MG63 (cell line): ENCODE data around the gene ZNF26. TPM values are rescaled to one million over a fixed set of nuclear protein-coding genes. Genes with fewer than 3 reads are reported as not detected.
A peak's percentile ranks its signal among the peaks of the same experiment; 100 is the strongest.
"Not testable (repeated sequence)": the region's sequence is repeated elsewhere in the genome, so short reads cannot be mapped to it uniquely, and the experiment has no call there.

Source experiments
- DNase-seq: peaks from one replicate; pipeline ENCODE4 v3.0.0-alpha.2; 2020
- H3K27me3 ChIP-seq: fragments of 250-450 bp; sonication (Bioruptor Pico); 2 replicates; pipeline ENCODE4 v1.5.1; 2020; ENCODE audit warnings: mild to moderate bottlenecking, moderate library complexity
- H3K36me3 ChIP-seq: fragments of 250-450 bp; sonication (Bioruptor Pico); 2 replicates; pipeline ENCODE4 v1.5.1; 2020; ENCODE audit warnings: mild to moderate bottlenecking, moderate library complexity
- H3K4me3 ChIP-seq: fragments of 250-450 bp; sonication (Bioruptor Pico); 2 replicates; pipeline ENCODE4 v1.5.1; 2020; ENCODE audit warnings: mild to moderate bottlenecking, moderate library complexity
- H3K9me3 ChIP-seq: fragments of 250-450 bp; sonication (Bioruptor Pico); 2 replicates; pipeline ENCODE4 v1.5.1; 2020; ENCODE audit warnings: mild to moderate bottlenecking, moderate library complexity
- total RNA-seq: library from RNA; depleted of rRNA; stranded (reverse); fragments of >200 nt; shearing (Covaris generic); gene quantifications from 2 replicates; pipeline ENCODE4 v1.2.3, GENCODE V29; 2014; ENCODE audit warnings: low replicate concordance; rRNA removed

Gene ZNF26, protein sequence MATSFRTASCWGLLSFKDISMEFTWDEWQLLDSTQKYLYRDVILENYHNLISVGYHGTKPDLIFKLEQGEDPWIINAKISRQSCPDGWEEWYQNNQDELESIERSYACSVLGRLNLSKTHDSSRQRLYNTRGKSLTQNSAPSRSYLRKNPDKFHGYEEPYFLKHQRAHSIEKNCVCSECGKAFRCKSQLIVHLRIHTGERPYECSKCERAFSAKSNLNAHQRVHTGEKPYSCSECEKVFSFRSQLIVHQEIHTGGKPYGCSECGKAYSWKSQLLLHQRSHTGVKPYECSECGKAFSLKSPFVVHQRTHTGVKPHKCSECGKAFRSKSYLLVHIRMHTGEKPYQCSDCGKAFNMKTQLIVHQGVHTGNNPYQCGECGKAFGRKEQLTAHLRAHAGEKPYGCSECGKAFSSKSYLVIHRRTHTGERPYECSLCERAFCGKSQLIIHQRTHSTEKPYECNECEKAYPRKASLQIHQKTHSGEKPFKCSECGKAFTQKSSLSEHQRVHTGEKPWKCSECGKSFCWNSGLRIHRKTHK
- 10.5 and 10.9 TPM in 2 replicates for total RNA-seq

DNA sequence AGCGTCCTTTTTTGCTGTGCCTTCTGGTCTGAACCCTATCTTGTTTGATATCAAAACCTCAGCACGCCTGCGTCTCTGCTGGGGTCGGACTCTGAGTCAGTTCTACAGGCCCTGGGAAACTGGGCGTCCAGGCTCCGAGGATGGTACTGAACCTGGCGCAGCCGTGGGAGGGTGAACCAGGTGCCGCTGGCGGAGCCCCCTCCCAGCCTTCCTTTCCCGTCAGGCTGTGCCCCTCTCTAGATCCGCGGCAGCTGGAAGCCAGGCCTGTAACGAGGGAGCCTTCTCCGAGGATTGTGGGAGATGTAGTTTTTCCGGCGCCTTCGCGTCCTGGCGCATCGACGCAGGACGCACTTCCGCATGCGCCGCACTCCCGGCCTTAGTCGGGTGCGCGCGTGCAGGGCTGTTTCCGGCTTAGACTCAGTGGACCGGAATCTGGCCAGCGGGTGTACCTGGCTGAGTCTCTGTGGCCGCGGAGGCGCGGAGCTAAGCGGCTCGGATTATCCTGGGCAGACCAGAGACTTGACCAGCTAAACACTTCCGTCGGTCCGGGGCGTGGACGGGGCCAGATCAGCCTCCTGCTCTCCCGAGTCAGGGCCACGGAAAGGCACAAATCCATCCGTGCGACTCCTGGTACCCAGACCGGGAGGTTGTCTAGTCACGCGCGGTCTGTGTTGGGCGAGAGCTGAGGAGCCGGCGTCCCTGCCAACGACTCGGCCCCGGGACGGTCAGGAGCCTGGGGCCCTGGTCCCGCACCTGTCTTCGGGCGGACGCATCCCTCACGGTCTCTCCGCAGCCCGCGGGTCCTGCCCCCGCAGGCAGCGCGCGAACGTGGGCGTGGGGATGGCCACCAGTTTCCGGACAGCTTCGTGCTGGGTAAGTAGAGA lies at the start of gene ZNF26:
Gene ZNF26, plus strand, starts transcription at position 367 of the 884 bp plus-strand sequence. Its CDS starts 474 bp downstream, at position 841.
- DNase-seq: peak; percentile 92
- Histone ChIP-seq H3K27me3 (no peaks in the 10 kb centered on the region), H3K36me3 (peaks cover 24% of the 10 kb centered on the region), H3K4me3 (peak within 1 kb of the TSS; percentile 70), H3K9me3 (peaks cover 19% of the 10 kb centered on the region)

DNA sequence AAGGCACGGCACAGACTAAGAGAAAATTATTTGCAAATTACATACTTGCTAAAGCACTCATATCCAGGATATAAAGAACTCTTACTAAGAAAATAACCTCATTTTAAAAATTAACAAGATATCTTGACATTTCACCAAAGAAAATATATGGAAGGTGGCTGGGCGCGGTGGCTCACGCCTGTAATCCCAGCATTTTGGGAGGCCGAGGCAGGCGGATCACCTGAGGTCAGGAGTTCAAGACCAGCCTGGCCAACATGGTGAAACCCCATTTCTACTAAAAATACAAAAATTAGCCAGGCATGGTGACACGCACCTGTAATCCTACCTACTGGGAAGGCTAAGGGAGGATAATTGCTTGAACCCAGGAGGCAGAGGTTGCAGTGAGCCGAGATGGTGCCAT lies 49.2 kb upstream of the ZNF26 start:
- not testable (repeated sequence) for DNase-seq, H3K27me3 ChIP-seq, H3K4me3 ChIP-seq
- Histone ChIP-seq H3K9me3 (peaks cover 36% of the 10 kb centered on the region), H3K36me3 (peaks cover 18% of the 10 kb centered on the region)

GRCh38 chr12:132937476-132937875 lies 48.7 kb upstream of the ZNF26 start:
- H3K9me3 ChIP-seq: peaks cover 34% of the 10 kb centered on the region
- H3K27me3 ChIP-seq: no peaks in the 10 kb centered on the region
- H3K36me3 ChIP-seq: peaks cover 21% of the 10 kb centered on the region
- DNase-seq: no peak
- H3K4me3 ChIP-seq: no peak overlapping the region

DNA sequence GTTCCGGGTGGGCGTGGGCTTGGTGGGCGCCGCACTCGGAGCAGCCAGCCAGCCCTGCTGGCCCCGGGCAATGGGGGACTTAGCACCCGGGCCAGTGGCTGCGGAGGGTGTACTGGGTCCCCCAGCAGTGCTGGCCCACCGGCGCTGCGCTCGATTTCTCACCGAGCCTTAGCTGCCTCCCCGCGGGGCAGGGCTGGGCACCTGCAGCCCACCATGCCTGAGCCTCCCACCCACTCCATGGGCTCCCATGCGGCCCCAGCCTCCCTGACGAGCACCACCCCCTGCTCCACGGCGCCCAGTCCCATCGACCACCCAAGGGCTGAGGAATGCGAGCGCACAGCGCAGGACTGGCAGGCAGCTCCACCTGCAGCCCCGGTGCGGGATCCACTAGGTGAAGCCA lies 47.4 kb upstream of the ZNF26 start:
- not testable (repeated sequence) for H3K27me3 ChIP-seq, H3K4me3 ChIP-seq, DNase-seq
- peaks cover 25% of the 10 kb centered on the region for H3K36me3 ChIP-seq
- peaks cover 23% of the 10 kb centered on the region for H3K9me3 ChIP-seq

DNA sequence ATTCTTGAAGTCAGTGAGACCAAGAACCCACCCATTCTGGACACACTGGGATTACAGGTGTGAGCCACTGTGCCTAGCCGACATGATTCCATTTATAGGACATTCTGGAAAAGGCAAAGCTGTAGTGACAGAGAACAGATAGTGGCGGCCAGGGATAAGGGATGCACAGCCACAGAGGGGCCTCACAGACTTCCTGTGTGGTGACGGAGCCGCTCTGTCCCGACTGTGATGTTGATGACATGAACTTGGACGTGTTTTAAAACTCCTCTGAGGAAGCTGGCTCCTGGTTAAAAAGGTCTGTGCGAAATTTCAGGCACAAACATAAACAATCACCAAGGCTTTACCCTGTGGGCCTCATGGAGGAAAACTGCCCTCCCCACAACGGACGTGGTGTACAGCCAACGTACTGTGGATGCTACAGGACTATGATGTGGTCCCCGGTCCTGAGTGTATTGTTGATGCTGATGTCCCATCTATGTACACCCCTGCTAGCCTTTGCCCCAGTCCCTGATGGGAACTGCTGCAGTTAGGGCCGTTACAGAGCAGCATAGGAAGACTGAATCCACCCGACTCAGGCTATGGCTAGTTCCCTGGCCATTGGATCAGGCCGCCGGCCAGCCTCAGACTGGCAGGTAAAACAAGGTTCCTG lies 46.0 kb upstream of the ZNF26 start:
- Histone ChIP-seq H3K9me3 (peaks cover 16% of the 10 kb centered on the region), H3K36me3 (peaks cover 38% of the 10 kb centered on the region), H3K27me3 (no peaks in the 10 kb centered on the region), H3K4me3 (no peak overlapping the region)
- DNase-seq: no peak

DNA sequence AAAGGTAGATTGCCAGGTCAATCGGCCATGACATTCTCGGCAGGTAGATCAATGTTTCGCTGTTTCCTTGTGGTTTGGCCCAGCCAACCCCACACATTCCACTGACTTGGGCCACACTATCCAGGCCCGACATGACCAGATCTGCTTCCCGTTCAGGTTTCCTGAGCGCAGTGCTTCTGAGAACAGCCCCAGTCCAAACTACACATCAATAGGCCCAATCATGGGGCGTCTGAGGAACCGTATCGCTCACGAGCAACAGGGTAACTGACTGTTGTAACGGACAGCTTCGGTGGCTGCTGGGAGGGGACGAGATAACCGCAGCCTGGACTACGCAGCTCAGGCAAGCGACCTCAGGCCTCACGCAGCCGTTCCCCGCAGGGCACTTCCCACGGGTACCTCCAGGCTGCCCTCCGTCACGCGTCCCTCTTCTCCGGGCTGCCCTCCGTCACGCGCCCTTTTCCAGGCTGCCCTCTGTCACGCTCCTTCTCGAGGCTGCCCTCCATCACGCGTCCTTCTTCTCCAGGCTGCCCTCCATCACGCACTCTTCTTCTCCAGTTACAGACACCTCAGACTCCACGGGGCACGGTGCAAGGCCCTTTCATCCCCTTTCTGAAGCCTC lies 44.7 kb upstream of the ZNF26 start:
- H3K9me3 ChIP-seq: peaks cover 12% of the 10 kb centered on the region
- no peak overlapping the region for H3K4me3 ChIP-seq
- H3K36me3 ChIP-seq: peaks cover 46% of the 10 kb centered on the region
- no peaks in the 10 kb centered on the region for H3K27me3 ChIP-seq
- DNase-seq: no peak

- peaks cover 7% of the 10 kb centered on the region; the same call in 1 of the 2 replicates for H3K9me3 ChIP-seq
- H3K27me3 ChIP-seq: no peaks in the 10 kb centered on the region
- DNase-seq: no peak
- no peak overlapping the region for H3K4me3 ChIP-seq
- peaks cover 52% of the 10 kb centered on the region for H3K36me3 ChIP-seq
These were observed 43.6 kb upstream of the ZNF26 start for GRCh38 chr12:132942611-132943010.

DNA sequence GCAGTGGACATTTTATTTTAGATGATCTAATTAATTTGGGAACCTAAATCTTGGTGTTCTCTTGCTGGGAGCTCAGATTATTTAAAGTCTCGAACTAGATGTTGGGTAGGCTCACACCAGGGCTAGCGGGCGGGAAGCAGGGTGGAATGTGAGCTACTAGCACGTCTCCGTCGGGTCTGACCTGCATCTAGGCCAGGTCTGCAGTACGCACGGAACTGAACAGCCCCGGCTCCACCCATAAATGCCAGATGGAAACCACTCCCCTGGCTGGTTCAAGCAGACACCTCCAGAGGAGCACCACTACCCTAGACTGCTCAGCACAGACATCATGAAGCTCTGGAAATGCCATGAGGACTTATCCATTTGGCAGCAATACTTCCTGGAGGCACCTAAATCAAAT lies 40.4 kb upstream of the ZNF26 start:
- H3K27me3 ChIP-seq: no peaks in the 10 kb centered on the region
- H3K36me3 ChIP-seq: peaks cover 70% of the 10 kb centered on the region
- H3K4me3 ChIP-seq: no peak overlapping the region
- DNase-seq: no peak
- peaks cover 10% of the 10 kb centered on the region for H3K9me3 ChIP-seq

DNA sequence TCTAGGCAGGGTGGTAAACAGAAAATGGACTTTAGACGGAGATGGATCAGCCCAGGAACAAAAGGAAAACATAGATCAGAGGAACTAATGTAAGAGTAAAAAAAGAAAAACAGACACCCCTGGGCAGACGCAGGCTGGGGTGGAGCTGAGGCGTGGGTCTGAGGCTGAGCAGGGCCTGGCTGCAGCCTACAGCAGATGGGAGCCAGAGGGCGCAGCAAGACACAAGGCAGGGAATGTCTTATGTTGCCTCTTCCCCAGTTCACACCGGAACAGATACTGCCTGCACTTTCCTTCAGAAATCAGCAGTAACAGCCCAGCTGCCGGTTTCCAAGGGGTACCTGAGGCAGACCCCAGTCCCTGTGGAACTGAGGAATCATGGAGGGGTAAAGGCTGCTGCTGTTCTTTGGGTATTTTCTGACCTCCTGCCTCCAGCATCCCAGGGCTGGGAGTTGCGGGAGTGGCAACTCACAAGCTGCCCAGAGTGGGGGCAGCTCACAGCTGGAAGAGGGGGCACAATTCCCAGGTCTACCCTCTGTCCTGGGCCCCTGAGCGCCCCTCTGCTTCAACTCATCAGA lies 39.8 kb upstream of the ZNF26 start:
- H3K36me3 ChIP-seq: peaks cover 73% of the 10 kb centered on the region
- no peaks in the 10 kb centered on the region for H3K27me3 ChIP-seq
- H3K4me3 ChIP-seq: no peak overlapping the region
- no peak for DNase-seq
- H3K9me3 ChIP-seq: peaks cover 11% of the 10 kb centered on the region

DNA sequence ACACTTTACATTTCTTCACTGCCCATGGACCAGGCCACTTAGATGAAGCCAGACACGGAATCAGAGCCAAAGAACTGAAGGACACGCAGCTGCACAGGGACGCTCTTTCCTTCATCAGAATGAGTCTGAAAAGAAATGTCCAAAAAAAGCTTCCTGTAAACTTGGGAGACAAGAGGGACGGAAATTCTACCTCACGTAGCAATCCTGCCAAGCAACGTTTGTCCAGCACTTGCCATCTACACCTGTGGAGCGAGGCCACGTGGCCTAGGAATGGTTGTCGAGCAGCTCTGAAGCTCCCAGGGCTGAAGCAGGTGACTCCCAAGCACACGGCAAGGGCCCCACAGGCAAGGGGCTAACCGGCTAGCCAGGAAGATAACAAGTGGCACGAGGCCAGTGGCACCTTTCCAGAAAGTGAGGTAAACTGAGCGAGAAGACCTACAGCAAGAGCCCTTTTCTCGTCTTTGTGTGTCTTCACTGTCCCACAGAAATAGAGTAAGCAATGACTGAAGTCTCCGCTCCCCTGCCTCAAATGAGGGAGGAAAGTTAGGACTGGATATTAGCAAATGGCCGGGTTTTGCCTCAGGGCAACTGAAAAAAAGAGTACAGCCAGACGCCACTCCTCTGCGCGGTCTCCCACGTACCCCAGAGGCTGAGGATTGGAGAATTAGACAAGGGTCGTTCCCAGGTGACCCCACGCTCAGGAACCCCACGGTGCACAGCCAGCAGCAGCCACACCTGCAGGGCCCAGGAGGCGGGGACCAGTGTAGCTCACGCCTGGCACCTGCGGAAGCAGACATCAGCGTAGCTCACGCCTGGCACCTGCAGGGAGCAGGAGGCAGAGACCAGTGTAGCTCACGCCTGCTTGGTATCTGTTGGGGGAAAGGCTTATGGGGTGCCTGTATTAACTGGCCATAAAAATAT lies 37.8 kb upstream of the ZNF26 start:
- DNase-seq: no peak
- peaks cover 58% of the 10 kb centered on the region for H3K36me3 ChIP-seq
- no peaks in the 10 kb centered on the region for H3K27me3 ChIP-seq
- no peak overlapping the region for H3K4me3 ChIP-seq
- H3K9me3 ChIP-seq: peaks cover 21% of the 10 kb centered on the region

- no peaks in the 10 kb centered on the region for H3K27me3 ChIP-seq
- DNase-seq: no peak
- peaks cover 19% of the 10 kb centered on the region for H3K9me3 ChIP-seq
- H3K36me3 ChIP-seq: peaks cover 42% of the 10 kb centered on the region
- no peak overlapping the region for H3K4me3 ChIP-seq
These were observed 36.0 kb upstream of the ZNF26 start for GRCh38 chr12:132949936-132950837.

GRCh38 chr12:132950844-132951535 lies 35.2 kb upstream of the ZNF26 start:
- peaks cover 37% of the 10 kb centered on the region for H3K36me3 ChIP-seq
- H3K9me3 ChIP-seq: peaks cover 19% of the 10 kb centered on the region
- H3K4me3 ChIP-seq: no peak overlapping the region
- no peaks in the 10 kb centered on the region for H3K27me3 ChIP-seq
- DNase-seq: no peak

GRCh38 chr12:132951649-132952048 lies 34.5 kb upstream of the ZNF26 start:
- no peak for DNase-seq
- Histone ChIP-seq H3K9me3 (peaks cover 19% of the 10 kb centered on the region), H3K36me3 (peaks cover 35% of the 10 kb centered on the region), H3K27me3 (no peaks in the 10 kb centered on the region), H3K4me3 (no peak overlapping the region)
